GM18520 (cell line): ENCODE data around the gene TMEM185A.
"Not testable (repeated sequence)": the region's sequence is repeated elsewhere in the genome, so short reads cannot be mapped to it uniquely, and the experiment has no call there.

Experiments
- ATAC-seq: cut with Tn5 transposase; IDR thresholded peaks from one replicate; pipeline ENCODE4 v1.9.1; 2021; ENCODE audit not compliant: unreplicated experiment

TMEM185A gene

DNA sequence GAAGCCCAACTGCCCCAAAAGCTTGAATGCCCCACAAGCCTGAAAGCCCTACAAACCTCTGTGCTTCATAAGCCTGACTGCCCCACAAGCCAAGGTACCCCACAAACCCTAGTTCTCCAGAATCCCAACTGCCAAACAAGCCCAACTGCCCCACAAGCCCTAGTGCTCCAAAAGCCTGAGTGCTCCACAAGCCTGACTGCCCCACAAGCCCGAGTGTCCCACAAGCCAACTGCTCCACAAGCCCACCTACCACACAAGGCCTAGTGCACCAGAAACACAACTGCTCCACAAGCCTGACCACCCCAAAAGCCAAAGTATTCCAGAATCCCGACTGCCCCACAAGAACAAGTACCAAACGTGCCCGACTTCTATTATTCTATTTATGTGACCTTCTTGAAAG lies 68.2 kb downstream of the TMEM185A start:
- ATAC-seq, result no peak

- not testable (repeated sequence) for ATAC-seq
These were observed 76.3 kb downstream of the TMEM185A start for GRCh38 chrX:149555251-149555650.

GRCh38 chrX:149551939-149552248 lies 79.7 kb downstream of the TMEM185A start:
- ATAC-seq, result not testable (repeated sequence)

- ATAC-seq, result peak; percentile 45
These were observed 80.2 kb downstream of the TMEM185A start for GRCh38 chrX:149551245-149551938.

DNA sequence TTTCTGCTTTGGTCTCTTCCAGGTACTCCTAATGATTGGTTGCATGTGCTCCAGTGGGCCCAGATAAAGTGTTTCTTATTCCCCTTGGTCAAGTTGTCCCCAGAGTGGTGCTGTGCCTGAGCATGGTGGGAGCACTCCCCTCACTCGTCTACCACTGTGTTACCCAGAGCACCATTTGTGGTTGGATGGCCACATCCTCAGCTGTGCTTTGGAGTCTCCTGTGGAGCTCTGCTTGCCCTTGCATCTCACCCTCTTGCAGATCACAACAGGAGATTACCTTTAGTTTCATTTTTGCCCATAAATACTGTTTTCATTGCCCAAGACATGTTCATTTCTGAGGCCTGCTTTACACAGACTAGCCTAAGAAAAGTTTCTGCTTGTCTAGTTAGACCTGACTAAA lies 81.1 kb downstream of the TMEM185A start:
- ATAC-seq, result not testable (repeated sequence)

DNA sequence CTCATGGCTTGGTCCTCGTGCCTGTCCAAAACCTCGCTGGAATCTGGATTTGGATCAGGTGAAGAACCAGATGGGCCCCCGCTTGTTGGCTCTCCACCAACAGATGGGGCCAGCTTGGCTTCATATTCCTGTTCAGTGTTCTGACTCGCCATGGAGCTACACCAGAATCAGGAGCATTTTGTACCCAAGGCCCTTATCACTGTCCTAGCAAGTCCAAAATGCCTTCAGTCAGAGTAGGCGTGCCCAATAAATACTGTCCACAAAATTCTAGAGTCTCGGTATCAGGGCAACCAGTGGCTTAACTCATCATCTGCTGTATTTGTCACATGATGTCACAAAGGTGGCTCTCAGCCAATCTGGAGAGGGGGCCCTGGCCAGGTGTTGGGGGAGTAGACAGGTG lies 81.9 kb downstream of the TMEM185A start, which contains the start of gene HSFX3:
HSFX3 (minus strand) TSS at position 224 of the 400 bp plus-strand sequence; CDS start at position 152, 72 bp downstream.
- ATAC-seq, result not testable (repeated sequence)

- not testable (repeated sequence) for ATAC-seq
These were observed 83.8 kb downstream of the TMEM185A start for GRCh38 chrX:149547782-149548181.

DNA sequence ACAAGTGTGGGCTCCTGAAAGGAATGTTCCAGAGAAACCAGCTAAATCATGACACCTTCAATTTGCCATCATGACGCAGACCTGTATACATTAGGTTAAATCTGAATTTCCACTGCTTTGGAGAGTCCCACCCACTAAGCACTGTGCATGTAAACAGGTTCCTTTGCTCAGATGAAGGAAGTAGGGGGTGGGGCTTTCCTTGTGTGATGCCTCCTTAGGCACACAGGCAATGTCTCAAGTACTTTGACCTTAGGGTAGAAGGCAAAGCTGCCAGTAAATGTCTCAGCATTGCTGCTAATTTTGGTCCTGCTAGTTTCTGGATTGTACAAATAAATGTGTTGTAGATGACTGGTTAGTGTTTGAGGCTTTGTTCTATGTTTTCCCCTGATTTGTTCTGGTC lies 84.6 kb downstream of the TMEM185A start:
- not testable (repeated sequence) for ATAC-seq
